8988T (cell line): ENCODE results near the gene DENND1A.
"Not testable (repeated sequence)": the region's sequence is repeated elsewhere in the genome, so short reads cannot be mapped to it uniquely, and the experiment has no call there.

Source experiments
- DNase-seq: peaks from one replicate; pipeline ENCODE4 v3.0.0; 2011

DENND1A gene

GRCh38 chr9:123645126-123645525, 284.8 kb downstream of the DENND1A start:
- DNase-seq, result no peak

GRCh38 chr9:123643518-123643917, 286.4 kb downstream of the DENND1A start:
- no peak for DNase-seq

- DNase-seq, result no peak
These were observed 287.3 kb downstream of the DENND1A start for GRCh38 chr9:123642291-123643278.

- no peak for DNase-seq
These were observed 289.1 kb downstream of the DENND1A start for GRCh38 chr9:123640792-123641222.

GRCh38 chr9:123639743-123640142, 290.2 kb downstream of the DENND1A start:
- no peak for DNase-seq

- no peak for DNase-seq
These were observed 291.8 kb downstream of the DENND1A start for GRCh38 chr9:123637945-123638634.

- no peak for DNase-seq
These were observed 292.4 kb downstream of the DENND1A start for GRCh38 chr9:123637606-123637944.

GRCh38 chr9:123636805-123637204, 293.1 kb downstream of the DENND1A start:
- not testable (repeated sequence) for DNase-seq

- no peak for DNase-seq
These were observed 298.1 kb downstream of the DENND1A start for GRCh38 chr9:123631862-123632261.

GRCh38 chr9:123630233-123630632, 299.7 kb downstream of the DENND1A start:
- DNase-seq, result no peak

- DNase-seq, result no peak
These were observed 300.4 kb downstream of the DENND1A start for GRCh38 chr9:123629531-123629930.

GRCh38 chr9:123622711-123623241, 307.1 kb downstream of the DENND1A start:
- DNase-seq, result no peak

- no peak for DNase-seq
These were observed 309.7 kb downstream of the DENND1A start for GRCh38 chr9:123620239-123620638.

- no peak for DNase-seq
These were observed 311.8 kb downstream of the DENND1A start for GRCh38 chr9:123617952-123618678.

- no peak for DNase-seq
These were observed 312.6 kb downstream of the DENND1A start for GRCh38 chr9:123617286-123617685.

- DNase-seq, result no peak
These were observed 313.2 kb downstream of the DENND1A start for GRCh38 chr9:123616707-123617106.

GRCh38 chr9:123615381-123615780, 314.5 kb downstream of the DENND1A start:
- DNase-seq, result no peak

- DNase-seq, result no peak
These were observed 315.3 kb downstream of the DENND1A start for GRCh38 chr9:123614306-123615263.

GRCh38 chr9:123611226-123611625, 318.7 kb downstream of the DENND1A start:
- DNase-seq, result no peak

- no peak for DNase-seq
These were observed 320.1 kb downstream of the DENND1A start for GRCh38 chr9:123609844-123610243.

GRCh38 chr9:123608104-123608503, 321.8 kb downstream of the DENND1A start:
- no peak for DNase-seq

- no peak for DNase-seq
These were observed 322.4 kb downstream of the DENND1A start for GRCh38 chr9:123607479-123607878.
